ENCODE results near the gene C11orf68.

Gene C11orf68

GRCh38 chr11:65888163-65888814 is 30.6 kb downstream of the C11orf68 start, which contains the start of gene FIBP:
Gene FIBP (minus strand): TSS chr11:65888471. CDS start chr11:65888418, 53 bp downstream.
- DNase-seq, result peak; percentile 99

GRCh38 chr11:65887723-65888162 is 31.1 kb downstream of the C11orf68 start:
- DNase-seq, result no peak

GRCh38 chr11:65886826-65887722 is 31.8 kb downstream of the C11orf68 start:
- DNase-seq, result no peak

GRCh38 chr11:65885808-65886536 is 32.9 kb downstream of the C11orf68 start:
- no peak for DNase-seq

GRCh38 chr11:65885231-65885630 is 33.6 kb downstream of the C11orf68 start:
- DNase-seq, result no peak

GRCh38 chr11:65884716-65885092 is 34.2 kb downstream of the C11orf68 start:
- peak; percentile 86 for DNase-seq

GRCh38 chr11:65883786-65884715 is 34.8 kb downstream of the C11orf68 start:
- DNase-seq, result no peak

GRCh38 chr11:65883058-65883761 is 35.7 kb downstream of the C11orf68 start:
- no peak for DNase-seq

GRCh38 chr11:65882120-65883057 is 36.5 kb downstream of the C11orf68 start:
- DNase-seq, result no peak

GRCh38 chr11:65880844-65881421 is 37.9 kb downstream of the C11orf68 start:
- no peak for DNase-seq

- no peak for DNase-seq
Observed at GRCh38 chr11:65880027-65880426, 38.8 kb downstream of the C11orf68 start.

GRCh38 chr11:65879617-65880016 is 39.2 kb downstream of the C11orf68 start, which contains the start of gene CTSW:
Gene CTSW (plus strand): TSS chr11:65879837. CDS start chr11:65879855, 18 bp downstream.
- no peak for DNase-seq

- peak; percentile 97 for DNase-seq
Observed at GRCh38 chr11:65873318-65874156, 45.3 kb downstream of the C11orf68 start.

GRCh38 chr11:65872586-65873317 is 46.1 kb downstream of the C11orf68 start, which contains the start of gene EFEMP2:
Gene EFEMP2 (minus strand): TSS chr11:65872800. CDS start chr11:65872354, 446 bp downstream.
- no peak for DNase-seq

GRCh38 chr11:65871811-65872548 is 46.9 kb downstream of the C11orf68 start:
- DNase-seq, result peak; percentile 78

- DNase-seq, result no peak
Observed at GRCh38 chr11:65870706-65871681, 47.9 kb downstream of the C11orf68 start.

Measured in islet precursor cell (in vitro differentiated cells).